ENCODE results near the gene ACP3. TPM values are rescaled to one million over a fixed set of nuclear protein-coding genes. Genes with fewer than 3 reads are reported as not detected.

Gene ACP3
- total RNA-seq, 3 donors from 2014 or later (not counting 1 experiment from before 2014, with no cell fraction given): 0.75 to 2.1 (median 1.7) TPM

DNA sequence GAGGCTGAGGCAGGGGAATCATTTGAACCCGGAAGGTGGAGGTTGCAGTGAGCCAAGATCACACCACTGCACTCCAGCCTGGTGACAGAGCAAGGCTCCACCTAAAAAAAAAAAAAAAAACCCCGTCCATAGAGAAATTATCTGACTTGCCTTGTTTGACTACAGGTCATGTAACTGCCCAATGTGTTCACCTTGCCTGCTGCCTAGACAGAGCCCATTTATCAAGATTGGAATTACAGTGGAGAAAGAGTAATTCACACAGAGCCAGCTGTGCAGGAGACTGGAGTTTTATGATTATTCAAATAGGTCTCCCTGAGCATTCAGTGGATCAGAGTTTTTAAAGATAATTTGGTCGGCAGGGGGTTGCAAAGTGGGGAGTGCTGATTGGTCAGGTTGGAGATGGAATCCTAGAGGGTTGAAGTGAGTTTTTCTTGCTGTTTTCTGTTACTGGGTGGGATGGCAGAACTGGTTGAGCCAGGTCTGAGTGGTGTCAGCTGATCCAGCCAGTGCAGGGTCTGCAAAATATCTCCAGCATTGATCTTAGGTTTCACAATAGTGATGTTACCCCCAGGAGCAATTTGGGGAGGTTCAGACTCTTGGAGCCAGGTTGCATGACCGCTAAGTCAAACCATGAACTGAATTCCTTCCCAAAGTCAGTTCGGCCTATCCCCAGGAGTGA lies 40.8 kb upstream of the ACP3 start:
- TF ChIP-seq, protein P1, sequence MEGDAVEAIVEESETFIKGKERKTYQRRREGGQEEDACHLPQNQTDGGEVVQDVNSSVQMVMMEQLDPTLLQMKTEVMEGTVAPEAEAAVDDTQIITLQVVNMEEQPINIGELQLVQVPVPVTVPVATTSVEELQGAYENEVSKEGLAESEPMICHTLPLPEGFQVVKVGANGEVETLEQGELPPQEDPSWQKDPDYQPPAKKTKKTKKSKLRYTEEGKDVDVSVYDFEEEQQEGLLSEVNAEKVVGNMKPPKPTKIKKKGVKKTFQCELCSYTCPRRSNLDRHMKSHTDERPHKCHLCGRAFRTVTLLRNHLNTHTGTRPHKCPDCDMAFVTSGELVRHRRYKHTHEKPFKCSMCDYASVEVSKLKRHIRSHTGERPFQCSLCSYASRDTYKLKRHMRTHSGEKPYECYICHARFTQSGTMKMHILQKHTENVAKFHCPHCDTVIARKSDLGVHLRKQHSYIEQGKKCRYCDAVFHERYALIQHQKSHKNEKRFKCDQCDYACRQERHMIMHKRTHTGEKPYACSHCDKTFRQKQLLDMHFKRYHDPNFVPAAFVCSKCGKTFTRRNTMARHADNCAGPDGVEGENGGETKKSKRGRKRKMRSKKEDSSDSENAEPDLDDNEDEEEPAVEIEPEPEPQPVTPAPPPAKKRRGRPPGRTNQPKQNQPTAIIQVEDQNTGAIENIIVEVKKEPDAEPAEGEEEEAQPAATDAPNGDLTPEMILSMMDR (IDR thresholded peaks at IDR 0.05): no peak
- Histone ChIP-seq H3K4me3 (ENCODE audit: low read length) (no peak overlapping the region), H3K36me3 (ENCODE audit: control insufficient read depth, insufficient read depth, low read length) (no peaks in the 10 kb centered on the region), H3K27me3 (ENCODE audit: control insufficient read depth, insufficient read depth, low read length) (no peaks in the 10 kb centered on the region), H3K27ac (ENCODE audit: low read length) (no peak overlapping the region), H3K9me3 (ENCODE audit: control insufficient read depth, insufficient read depth, low read length) (no peaks in the 10 kb centered on the region), H3K4me1 (ENCODE audit: control insufficient read depth, insufficient read depth, low read length) (no peaks in the 10 kb centered on the region)
- H3K36me3 Mint-ChIP-seq: no peaks in the 10 kb centered on the region
- DNase-seq: no peak
- H3K4me3 Mint-ChIP-seq: no peak overlapping the region
- no peaks in the 10 kb centered on the region for H3K27me3 Mint-ChIP-seq (ENCODE audit: low read depth in 2 of 2)
- intact Hi-C loops (cut with micrococcal nuclease): no loop called here
- no peaks in the 10 kb centered on the region for H3K4me1 Mint-ChIP-seq
- H3K27ac Mint-ChIP-seq: no peak overlapping the region
- 94% methylated on average over 5 of the region's 5 CpGs for WGBS (ENCODE audit: insufficient coverage)
- H3K9me3 Mint-ChIP-seq: no peaks in the 10 kb centered on the region
- ATAC-seq: no peak

DNA sequence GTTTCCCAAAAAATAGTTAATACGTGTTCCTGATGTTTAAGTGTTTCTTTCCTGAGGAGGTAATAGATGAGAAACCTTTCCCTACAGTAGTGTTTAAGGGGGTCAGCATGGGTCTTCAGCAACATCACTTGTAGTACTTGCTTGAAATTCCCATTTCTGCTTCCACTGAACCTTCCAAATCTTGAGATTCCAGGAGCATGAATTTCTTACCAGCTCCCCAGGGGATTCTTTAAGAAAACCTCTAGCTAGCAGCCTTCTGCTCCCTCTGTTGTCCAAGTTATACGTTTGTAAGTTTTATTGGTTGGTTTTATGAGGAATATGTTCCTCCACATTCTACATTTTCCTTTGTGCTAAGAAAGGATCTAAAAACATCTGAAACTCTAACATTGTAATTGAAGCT lies 38.2 kb upstream of the ACP3 start:
- no peaks in the 10 kb centered on the region for H3K4me1 ChIP-seq (ENCODE audit: control insufficient read depth, insufficient read depth, low read length)
- TF ChIP-seq, protein P1 (IDR thresholded peaks at IDR 0.05): no peak
- Mint-ChIP-seq H3K4me3 (no peak overlapping the region), H3K27me3 (ENCODE audit: low read depth in 2 of 2) (peaks cover 0 to 3% of the 10 kb centered on the region in 2 donors), H3K4me1 (no peaks in the 10 kb centered on the region), H3K27ac (no peak overlapping the region), H3K9me3 (no peaks in the 10 kb centered on the region), H3K36me3 (no peaks in the 10 kb centered on the region)
- DNase-seq: no peak
- WGBS (ENCODE audit: insufficient coverage): no CpG with 5 or more reads among the region's 2 CpGs
- no peak for ATAC-seq
- H3K4me3 ChIP-seq (ENCODE audit: low read length): no peak overlapping the region
- no peaks in the 10 kb centered on the region for H3K27me3 ChIP-seq (ENCODE audit: control insufficient read depth, insufficient read depth, low read length)
- intact Hi-C loops (cut with micrococcal nuclease): no loop called here
- H3K9me3 ChIP-seq (ENCODE audit: control insufficient read depth, insufficient read depth, low read length): no peaks in the 10 kb centered on the region
- no peak overlapping the region for H3K27ac ChIP-seq (ENCODE audit: low read length)
- H3K36me3 ChIP-seq (ENCODE audit: control insufficient read depth, insufficient read depth, low read length): no peaks in the 10 kb centered on the region

DNA sequence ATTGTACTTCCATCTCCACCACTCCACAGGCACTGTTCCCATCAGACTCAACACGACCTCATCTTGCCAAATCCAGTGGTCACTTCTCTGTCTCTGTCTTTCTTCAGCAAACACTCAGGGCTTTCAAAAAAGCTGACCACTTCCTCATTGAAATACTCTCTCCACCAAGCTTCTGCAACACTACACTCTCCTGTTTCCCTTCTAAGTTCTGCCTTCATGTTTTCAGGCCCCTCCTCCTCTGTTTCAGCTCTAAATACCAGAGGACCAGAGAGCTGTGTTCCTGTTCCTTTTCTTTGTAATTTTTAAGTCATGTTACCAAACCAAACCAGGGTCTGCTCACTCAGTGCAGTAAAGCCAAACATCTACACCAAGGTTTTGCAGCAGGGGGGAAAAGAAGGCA lies 33.8 kb upstream of the ACP3 start:
- no peak overlapping the region for H3K27ac Mint-ChIP-seq
- Histone ChIP-seq H3K27me3 (ENCODE audit: control insufficient read depth, insufficient read depth, low read length) (no peaks in the 10 kb centered on the region), H3K27ac (ENCODE audit: low read length) (no peak overlapping the region), H3K4me3 (ENCODE audit: low read length) (no peak overlapping the region), H3K9me3 (ENCODE audit: control insufficient read depth, insufficient read depth, low read length) (no peaks in the 10 kb centered on the region), H3K4me1 (ENCODE audit: control insufficient read depth, insufficient read depth, low read length) (peaks cover 4% of the 10 kb centered on the region), H3K36me3 (ENCODE audit: control insufficient read depth, insufficient read depth, low read length) (no peaks in the 10 kb centered on the region)
- 3% methylated on average over 1 of the region's 1 CpG for WGBS (ENCODE audit: insufficient coverage)
- ATAC-seq: peak in 2 of 3 donors; percentile 32 to 70
- intact Hi-C loops (cut with micrococcal nuclease): no loop called here
- no peak for DNase-seq
- no peaks in the 10 kb centered on the region for H3K36me3 Mint-ChIP-seq
- no peaks in the 10 kb centered on the region for H3K4me1 Mint-ChIP-seq
- peaks cover 0 to 4% of the 10 kb centered on the region in 2 donors for H3K9me3 Mint-ChIP-seq
- TF ChIP-seq, protein P1 (IDR thresholded peaks at IDR 0.05): no peak
- no peak overlapping the region for H3K4me3 Mint-ChIP-seq
- H3K27me3 Mint-ChIP-seq (ENCODE audit: low read depth in 2 of 2): peaks cover 0 to 7% of the 10 kb centered on the region in 2 donors

DNA sequence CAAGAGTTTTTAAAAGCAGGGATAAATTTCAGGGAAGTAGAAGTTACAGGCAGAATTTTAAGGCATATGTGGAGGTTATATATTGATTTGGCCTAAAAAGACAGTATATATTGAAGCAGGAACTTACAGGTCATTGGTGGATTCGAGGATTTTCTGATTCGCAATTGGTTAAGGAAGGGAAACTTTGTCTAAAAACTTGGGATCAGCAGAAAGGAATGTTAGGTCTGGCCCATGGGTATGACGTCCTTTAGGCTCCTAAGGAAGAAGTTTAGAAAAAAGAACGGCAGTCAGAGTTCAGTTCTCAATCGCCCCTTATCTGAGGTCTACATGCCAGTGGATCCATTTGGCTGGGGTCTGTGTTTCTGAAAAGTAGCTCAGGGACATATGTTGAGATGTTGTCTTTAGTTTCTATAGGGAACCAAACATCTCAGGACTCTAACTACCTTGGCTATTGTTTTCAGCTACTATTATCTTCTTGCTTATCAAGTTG lies 33.2 kb upstream of the ACP3 start:
- TF ChIP-seq, protein P1 (IDR thresholded peaks at IDR 0.05): no peak
- Histone ChIP-seq H3K27me3 (ENCODE audit: control insufficient read depth, insufficient read depth, low read length) (no peaks in the 10 kb centered on the region), H3K36me3 (ENCODE audit: control insufficient read depth, insufficient read depth, low read length) (no peaks in the 10 kb centered on the region), H3K9me3 (ENCODE audit: control insufficient read depth, insufficient read depth, low read length) (no peaks in the 10 kb centered on the region), H3K4me3 (ENCODE audit: low read length) (no peak overlapping the region), H3K4me1 (ENCODE audit: control insufficient read depth, insufficient read depth, low read length) (peaks cover 4% of the 10 kb centered on the region), H3K27ac (ENCODE audit: low read length) (no peak overlapping the region)
- peaks cover 0 to 4% of the 10 kb centered on the region in 2 donors for H3K9me3 Mint-ChIP-seq
- H3K4me3 Mint-ChIP-seq: no peak overlapping the region
- no peaks in the 10 kb centered on the region for H3K4me1 Mint-ChIP-seq
- peaks cover 0 to 7% of the 10 kb centered on the region in 2 donors for H3K27me3 Mint-ChIP-seq (ENCODE audit: low read depth in 2 of 2)
- 83% methylated on average over 5 of the region's 5 CpGs for WGBS (ENCODE audit: insufficient coverage)
- ATAC-seq (no peak), DNase-seq (no peak)
- no peak overlapping the region for H3K27ac Mint-ChIP-seq
- intact Hi-C loops (cut with micrococcal nuclease): no loop called here
- no peaks in the 10 kb centered on the region for H3K36me3 Mint-ChIP-seq
